ENCODE data around the gene RPL39. TPM values are rescaled to one million over a fixed set of nuclear protein-coding genes. Genes with fewer than 3 reads are reported as not detected.
"Not testable (repeated sequence)": the region's sequence is repeated elsewhere in the genome, so short reads cannot be mapped to it uniquely, and the experiment has no call there.

The RPL39 gene
- total RNA-seq: 1,000 to 10,000 TPM; 2,097 to 2,146 (median 2,130) TPM

DNA sequence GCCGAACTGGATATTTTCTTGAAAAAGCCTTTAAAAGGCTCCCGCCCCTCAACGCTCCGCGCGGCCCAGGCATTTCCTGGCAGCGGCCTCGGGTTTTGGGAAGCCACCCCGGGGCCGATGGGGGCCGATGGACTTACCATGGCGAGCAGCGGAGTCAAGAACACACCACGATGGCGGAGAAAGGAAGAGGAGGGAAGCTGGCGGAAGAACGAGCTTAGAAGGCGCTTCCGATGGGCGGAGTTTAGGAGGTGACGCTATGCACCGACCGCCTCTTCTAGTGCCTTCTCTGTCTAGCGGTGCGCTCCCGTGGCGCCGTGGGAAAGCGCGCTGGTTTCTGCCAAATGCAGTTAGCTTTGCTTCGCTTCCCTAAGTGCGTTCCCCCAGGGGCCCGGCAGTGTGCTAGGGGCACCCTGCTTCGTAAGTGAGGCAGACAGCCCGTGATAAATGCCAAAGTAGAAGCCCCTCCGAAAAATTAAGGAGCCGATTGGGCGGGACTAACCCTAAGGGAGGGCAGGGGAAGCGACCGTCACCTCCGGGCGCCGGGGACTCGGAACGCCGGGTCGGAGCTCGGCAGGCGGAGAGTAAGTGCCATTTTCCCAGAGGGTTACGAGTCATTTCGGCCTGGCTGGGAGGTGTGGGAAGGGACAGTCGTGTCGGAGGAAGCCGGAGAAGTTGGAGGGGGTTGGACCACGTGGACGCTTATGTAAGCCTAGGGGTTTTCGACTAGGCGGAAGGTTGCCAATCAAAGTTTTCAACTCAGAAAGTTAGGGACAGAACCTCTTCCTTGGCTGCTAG is at the start of gene RPL39:
Gene RPL39 (minus strand): TSS at position 194 of the 795 bp plus-strand sequence. CDS start 54 bp downstream, at position 140.
- Mint-ChIP-seq H3K36me3 (ENCODE audit: insufficient read depth) (peaks cover 18% of the 10 kb centered on the region), H3K27me3 (ENCODE audit: low read depth) (no peaks in the 10 kb centered on the region), H3K4me1 (ENCODE audit: low read depth) (peaks cover 11% of the 10 kb centered on the region), H3K4me3 (peak within 1 kb of the TSS; percentile 95), H3K9me3 (no peaks in the 10 kb centered on the region)
- peak; percentile 90 to 95 for ATAC-seq
- DNase-seq: peak; percentile 73

DNA sequence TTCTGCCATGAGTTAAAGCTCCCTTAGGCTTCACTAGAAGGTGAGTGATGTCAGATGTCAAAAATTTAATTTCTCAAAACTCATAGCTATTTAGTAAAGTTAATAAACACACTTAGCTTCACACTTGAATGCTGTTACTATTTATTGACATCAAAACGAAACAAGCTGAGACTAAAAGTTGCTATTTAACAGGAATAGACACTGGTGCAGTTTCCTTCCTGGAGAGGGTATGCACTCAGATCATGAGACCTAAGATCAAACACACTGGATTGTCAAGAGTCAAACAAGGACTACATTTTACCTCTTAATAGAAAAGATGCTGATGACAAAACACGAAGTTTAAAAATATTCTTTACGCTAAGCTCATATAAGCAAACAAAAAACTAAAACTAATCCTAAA is 42.5 kb upstream of the RPL39 start:
- no peak for DNase-seq
- H3K36me3 Mint-ChIP-seq (ENCODE audit: insufficient read depth): peaks cover 32% of the 10 kb centered on the region

DNA sequence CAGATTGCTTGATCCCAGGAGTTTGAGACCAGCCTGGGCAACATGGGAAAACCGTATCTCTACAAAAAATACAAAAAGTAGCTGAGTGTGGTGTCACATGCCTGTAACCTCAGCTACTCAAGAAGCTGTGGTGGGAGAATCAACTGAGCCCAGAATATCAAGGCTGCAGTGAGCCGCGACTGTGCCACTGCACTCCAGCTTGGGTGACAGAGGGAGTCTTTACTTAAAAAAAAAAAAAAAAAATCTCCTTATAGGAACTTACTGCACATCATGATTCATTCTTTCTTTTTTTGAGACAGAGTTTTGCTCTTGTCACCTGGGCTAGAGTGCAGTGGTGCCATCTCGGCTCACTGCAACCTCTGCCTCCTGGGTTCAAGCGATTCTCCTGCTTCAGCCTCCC is 37.0 kb upstream of the RPL39 start:
- Mint-ChIP-seq H3K36me3 (ENCODE audit: insufficient read depth) (peaks cover 19% of the 10 kb centered on the region), H3K4me1 (ENCODE audit: low read depth) (peaks cover 8% of the 10 kb centered on the region), H3K4me3 (no peak overlapping the region), H3K27me3 (ENCODE audit: low read depth) (no peaks in the 10 kb centered on the region), H3K9me3 (no peaks in the 10 kb centered on the region)
- ATAC-seq (no peak), DNase-seq (no peak)

More for the DNA sequence above, 42.5 kb upstream of the RPL39 start:
- no peak for ATAC-seq
- Mint-ChIP-seq H3K4me1 (ENCODE audit: low read depth) (no peaks in the 10 kb centered on the region), H3K9me3 (no peaks in the 10 kb centered on the region), H3K27me3 (ENCODE audit: low read depth) (no peaks in the 10 kb centered on the region), H3K4me3 (no peak overlapping the region)

DNA sequence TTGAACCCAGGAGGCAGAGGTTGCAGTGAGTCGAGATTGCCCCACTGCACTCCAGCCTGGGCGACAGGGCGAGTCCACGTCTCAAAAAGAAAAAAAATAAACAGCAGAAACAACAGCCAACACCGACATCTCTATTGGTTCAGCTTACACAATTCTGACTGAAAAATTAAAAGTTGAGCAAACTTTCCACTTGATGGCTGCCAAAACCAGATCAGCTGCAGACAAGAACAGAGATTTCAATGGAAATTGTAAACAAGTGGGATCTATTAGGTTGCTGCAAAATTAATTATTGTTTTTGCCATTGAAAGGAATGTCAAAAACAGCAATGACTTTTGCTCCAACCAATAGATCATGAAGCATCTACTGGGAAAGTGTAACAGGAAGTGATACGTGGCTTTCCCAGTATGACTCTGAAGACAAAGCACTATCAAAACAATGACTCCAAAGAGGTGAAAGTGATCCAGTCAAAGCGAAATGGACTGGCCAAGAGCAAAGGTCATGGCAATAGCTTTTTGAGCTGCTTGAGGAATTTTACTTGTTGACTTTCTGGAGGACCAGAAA is 35.0 kb upstream of the RPL39 start:
- H3K27me3 Mint-ChIP-seq (ENCODE audit: low read depth): no peaks in the 10 kb centered on the region
- peaks cover 17% of the 10 kb centered on the region for H3K36me3 Mint-ChIP-seq (ENCODE audit: insufficient read depth)
- H3K4me1 Mint-ChIP-seq (ENCODE audit: low read depth): peaks cover 16% of the 10 kb centered on the region
- no peak for DNase-seq
- ATAC-seq: peak in 1 of 2 donors; percentile 48
- no peak overlapping the region for H3K4me3 Mint-ChIP-seq
- no peaks in the 10 kb centered on the region for H3K9me3 Mint-ChIP-seq

DNA sequence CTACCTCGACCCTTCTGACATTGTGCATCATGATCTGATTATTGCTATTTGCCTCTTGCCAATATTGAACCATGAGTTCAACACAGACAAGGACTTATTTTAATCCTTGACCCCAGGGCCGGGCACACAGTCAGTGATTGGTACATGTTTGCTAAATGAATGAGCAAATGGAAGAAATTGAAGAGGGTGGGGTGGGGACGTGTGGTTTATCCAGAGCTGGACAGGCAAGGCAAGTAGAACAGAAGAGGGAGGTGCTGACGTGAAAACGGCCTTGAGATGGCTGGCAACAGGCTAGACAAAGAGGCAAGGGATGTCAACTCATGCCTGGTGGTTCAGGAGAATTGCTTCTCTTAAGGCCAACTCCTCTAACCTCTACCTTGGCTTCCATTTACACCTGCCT is 32.8 kb upstream of the RPL39 start:
- H3K9me3 Mint-ChIP-seq; H3K27me3 Mint-ChIP-seq (ENCODE audit: low read depth); H3K4me3 Mint-ChIP-seq; ATAC-seq; H3K36me3 Mint-ChIP-seq (ENCODE audit: insufficient read depth); DNase-seq: not testable (repeated sequence)
- H3K4me1 Mint-ChIP-seq (ENCODE audit: low read depth): peaks cover 21% of the 10 kb centered on the region

DNA sequence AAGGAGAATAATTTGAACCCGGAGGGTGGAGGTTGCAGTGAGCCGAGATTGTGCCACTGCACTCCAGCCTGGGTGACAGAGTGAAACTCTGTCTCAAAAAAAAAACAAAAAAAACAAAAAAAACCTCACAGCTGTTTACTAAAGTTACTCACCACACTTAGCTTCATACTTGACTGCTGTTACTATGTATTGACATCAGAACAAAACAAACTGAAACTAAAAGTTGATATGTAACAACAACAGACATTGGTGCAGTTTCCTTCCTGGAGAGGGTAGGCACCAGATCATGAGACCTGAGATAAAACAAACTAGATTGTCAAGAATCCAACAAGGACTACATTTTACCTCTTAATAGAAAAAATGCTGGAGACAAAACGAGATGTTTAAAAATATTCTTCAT is 30.3 kb upstream of the RPL39 start:
- not testable (repeated sequence) for H3K9me3 Mint-ChIP-seq; H3K27me3 Mint-ChIP-seq (ENCODE audit: low read depth); H3K36me3 Mint-ChIP-seq (ENCODE audit: insufficient read depth); H3K4me3 Mint-ChIP-seq; DNase-seq
- peak; percentile 60 to 80 for ATAC-seq
- peaks cover 21% of the 10 kb centered on the region for H3K4me1 Mint-ChIP-seq (ENCODE audit: low read depth)

DNA sequence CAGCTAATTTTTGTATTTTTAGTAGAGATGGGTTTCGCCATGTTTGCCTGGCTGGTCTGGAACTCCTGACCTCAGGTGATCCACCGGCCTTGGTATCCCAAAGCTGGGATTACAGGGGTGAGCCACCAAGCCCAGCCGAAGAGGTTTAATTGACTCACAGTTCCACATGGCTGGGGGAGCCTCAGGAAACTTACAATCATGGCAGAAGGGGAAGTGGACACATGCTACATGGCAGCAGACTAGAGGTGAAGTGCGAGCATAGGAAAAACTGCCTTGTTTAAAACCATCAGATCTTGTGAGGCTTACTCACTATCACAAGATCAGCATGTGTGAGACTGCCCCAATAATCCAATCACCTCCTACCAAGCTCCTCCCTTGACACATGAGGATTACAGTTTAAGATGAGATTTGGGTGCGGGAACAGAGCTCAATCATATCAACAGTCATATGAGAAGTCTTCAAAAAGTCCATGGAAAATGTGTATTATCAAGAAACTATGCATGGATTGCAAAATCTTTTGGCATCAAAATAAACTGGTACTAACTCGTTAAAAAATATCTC is 25.8 kb upstream of the RPL39 start:
- ATAC-seq (no peak), DNase-seq (no peak)
- H3K9me3 Mint-ChIP-seq: no peaks in the 10 kb centered on the region
- no peaks in the 10 kb centered on the region for H3K36me3 Mint-ChIP-seq (ENCODE audit: insufficient read depth)
- H3K4me1 Mint-ChIP-seq (ENCODE audit: low read depth): peaks cover 13% of the 10 kb centered on the region
- H3K4me3 Mint-ChIP-seq: no peak overlapping the region
- no peaks in the 10 kb centered on the region for H3K27me3 Mint-ChIP-seq (ENCODE audit: low read depth)

DNA sequence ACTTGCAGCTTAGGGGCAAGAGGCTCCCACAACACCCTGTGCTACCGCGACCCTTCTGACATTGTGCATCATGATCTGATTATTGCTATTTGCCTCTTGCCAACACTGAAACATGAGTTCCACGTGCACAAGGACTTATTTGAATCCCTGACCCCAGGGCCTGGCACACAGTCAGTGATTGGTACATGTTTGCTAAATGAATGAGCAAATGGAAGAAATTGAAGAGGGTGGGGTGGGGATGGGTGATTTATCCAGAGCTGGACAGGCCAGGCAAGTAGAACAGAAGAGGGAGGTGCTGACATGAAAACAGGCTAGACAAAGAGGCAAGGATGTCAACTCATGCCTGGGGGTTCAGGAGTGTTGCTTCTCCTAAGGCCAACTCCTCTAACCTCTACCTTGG is 24.9 kb upstream of the RPL39 start:
- ATAC-seq: no peak
- Mint-ChIP-seq H3K36me3 (ENCODE audit: insufficient read depth) (no peaks in the 10 kb centered on the region), H3K4me3 (no peak overlapping the region), H3K4me1 (ENCODE audit: low read depth) (peaks cover 7% of the 10 kb centered on the region), H3K9me3 (no peaks in the 10 kb centered on the region), H3K27me3 (ENCODE audit: low read depth) (no peaks in the 10 kb centered on the region)
- DNase-seq: no peak

DNA sequence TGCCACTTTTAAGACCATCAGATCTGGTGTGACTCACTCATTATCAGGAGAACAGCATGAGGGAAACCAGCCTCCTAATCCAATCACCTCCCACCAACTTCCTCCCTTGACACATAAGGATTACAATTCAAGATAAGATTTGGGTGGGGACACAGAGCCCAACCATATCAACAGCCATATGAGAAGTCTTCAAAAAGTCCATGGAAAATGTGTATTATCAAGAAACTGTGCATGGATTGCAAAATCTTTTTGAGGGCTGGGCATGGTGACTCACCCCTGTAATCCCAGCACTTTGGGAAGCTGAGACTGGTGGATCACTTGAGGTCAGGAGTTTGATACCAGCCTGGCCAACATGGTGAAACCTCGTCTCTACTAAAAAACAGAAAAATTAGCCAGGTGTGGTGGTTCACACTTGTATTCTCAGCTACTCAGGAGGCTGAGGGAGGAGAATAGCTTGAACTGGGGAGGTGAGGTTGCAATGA is 17.8 kb upstream of the RPL39 start:
- Mint-ChIP-seq H3K4me1 (ENCODE audit: low read depth) (no peaks in the 10 kb centered on the region), H3K27me3 (ENCODE audit: low read depth) (no peaks in the 10 kb centered on the region), H3K9me3 (no peaks in the 10 kb centered on the region), H3K4me3 (no peak overlapping the region), H3K36me3 (ENCODE audit: insufficient read depth) (peaks cover 5% of the 10 kb centered on the region)
- ATAC-seq (no peak), DNase-seq (no peak)

DNA sequence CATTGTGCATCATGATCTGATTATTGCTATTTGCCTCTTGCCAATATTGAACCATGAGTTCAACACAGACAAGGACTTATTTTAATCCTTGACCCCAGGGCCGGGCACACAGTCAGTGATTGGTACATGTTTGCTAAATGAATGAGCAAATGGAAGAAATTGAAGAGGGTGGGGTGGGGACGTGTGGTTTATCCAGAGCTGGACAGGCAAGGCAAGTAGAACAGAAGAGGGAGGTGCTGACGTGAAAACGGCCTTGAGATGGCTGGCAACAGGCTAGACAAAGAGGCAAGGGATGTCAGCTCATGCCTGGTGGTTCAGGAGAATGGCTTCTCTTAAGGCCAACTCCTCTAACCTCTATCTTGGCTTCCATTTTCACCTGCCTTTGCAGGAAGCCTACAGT is 17.0 kb upstream of the RPL39 start:
- not testable (repeated sequence) for H3K36me3 Mint-ChIP-seq (ENCODE audit: insufficient read depth); DNase-seq; ATAC-seq; H3K9me3 Mint-ChIP-seq; H3K4me3 Mint-ChIP-seq; H3K27me3 Mint-ChIP-seq (ENCODE audit: low read depth); H3K4me1 Mint-ChIP-seq (ENCODE audit: low read depth)

DNA sequence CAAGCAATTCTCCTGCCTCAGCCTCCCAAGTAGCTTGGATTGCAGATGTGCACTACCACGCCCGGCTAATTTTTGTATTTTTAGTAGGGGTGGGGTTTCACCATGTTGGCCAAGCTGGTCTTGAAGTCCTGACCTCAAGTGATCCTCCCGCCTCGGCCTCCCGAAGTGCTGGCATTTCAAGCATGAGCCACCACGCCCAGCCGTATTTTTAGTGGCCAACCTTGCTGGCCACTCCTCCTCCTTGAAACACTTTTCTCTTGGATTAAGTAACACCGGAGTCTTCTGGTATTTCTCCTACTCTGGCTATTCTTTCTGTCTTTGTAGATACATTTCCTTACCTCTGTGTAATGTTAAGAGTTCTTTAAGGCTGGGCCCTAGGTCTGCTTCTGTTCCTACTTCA is 11.1 kb upstream of the RPL39 start:
- no peak for ATAC-seq
- Mint-ChIP-seq H3K4me1 (ENCODE audit: low read depth) (no peaks in the 10 kb centered on the region), H3K9me3 (no peaks in the 10 kb centered on the region)

DNA sequence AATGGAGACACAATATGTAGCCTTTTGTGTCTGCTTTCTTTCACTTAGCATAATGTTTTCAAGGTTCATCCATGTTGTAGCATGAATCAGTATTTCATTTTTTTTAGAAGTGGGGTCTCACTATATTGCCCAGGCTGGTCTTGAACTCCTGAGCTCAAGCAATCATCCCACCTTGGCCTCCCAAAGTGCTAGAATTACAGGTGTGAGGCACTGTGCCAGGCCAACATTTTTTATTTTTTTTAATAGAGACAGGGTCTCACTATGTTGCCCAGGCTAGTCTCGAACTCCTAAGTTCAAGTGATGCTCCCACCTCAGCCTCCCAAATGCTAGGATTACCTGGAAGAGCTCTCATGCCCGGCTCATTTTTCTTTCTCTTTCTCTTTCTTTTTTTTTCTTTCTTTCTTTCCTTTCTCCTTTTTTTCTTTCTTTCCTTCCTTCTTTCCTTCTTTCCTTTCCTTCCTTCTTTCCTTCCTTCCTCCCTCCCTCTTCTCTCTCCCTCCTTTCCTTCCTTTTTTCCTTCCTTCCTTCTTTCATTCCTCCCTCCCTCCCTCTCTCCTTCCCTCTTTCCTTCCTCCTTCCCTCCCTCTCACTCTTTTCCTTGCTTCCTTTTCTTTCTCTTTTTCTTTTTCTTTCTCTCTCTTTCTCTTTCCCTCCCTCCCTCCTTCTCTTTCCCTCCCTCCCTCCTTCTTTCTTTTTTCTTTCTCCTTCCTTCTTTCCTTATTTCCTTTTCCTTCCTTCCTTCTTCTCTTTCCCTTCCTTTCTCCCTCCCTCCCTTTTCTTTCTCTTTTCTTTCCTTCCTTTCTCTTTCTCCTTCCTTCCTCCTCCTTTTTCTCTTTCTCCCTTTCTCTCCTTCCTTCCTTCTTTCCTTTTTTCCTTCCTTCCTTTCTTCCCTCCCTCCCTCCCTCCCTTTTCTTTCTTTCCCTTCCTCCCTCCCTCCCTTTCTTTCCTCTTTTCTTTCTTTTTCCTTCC is 10.1 kb upstream of the RPL39 start:
- H3K36me3 Mint-ChIP-seq (ENCODE audit: insufficient read depth): peaks cover 7% of the 10 kb centered on the region
- H3K27me3 Mint-ChIP-seq (ENCODE audit: low read depth): no peaks in the 10 kb centered on the region
- ATAC-seq (no peak), DNase-seq (no peak)
- no peaks in the 10 kb centered on the region for H3K9me3 Mint-ChIP-seq
- no peak overlapping the region for H3K4me3 Mint-ChIP-seq
- no peaks in the 10 kb centered on the region for H3K4me1 Mint-ChIP-seq (ENCODE audit: low read depth)

More for the DNA sequence above, 11.1 kb upstream of the RPL39 start:
- Mint-ChIP-seq H3K27me3 (ENCODE audit: low read depth) (no peaks in the 10 kb centered on the region), H3K4me3 (no peak overlapping the region), H3K36me3 (ENCODE audit: insufficient read depth) (peaks cover 10% of the 10 kb centered on the region)
- no peak for DNase-seq

DNA sequence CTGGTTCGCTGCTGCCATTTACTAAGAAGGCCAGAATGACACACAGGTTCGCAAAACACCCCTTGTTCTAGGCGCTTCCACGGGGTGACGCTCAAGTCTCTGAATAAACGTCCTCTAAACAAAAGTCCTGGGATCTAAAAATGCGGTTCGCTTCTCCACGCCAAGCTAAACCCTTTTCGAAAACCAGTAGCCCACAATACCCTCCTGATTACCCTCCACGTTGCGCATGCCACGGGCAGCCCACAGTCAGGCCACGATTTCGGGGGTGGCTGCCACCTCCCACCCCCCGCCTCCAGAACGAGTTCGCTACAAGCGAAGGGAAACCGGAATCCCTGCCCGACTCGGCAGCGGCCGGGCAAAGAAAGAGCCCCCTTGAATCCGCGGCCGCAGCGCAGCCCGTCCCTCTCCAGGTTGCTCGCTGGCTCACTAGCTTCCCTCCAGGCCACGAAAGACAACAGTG is 423 bp downstream of the RPL39 start:
- DNase-seq (peak; percentile 25), ATAC-seq (peak; percentile 16 to 29)
- Mint-ChIP-seq H3K36me3 (ENCODE audit: insufficient read depth) (peaks cover 18% of the 10 kb centered on the region), H3K4me1 (ENCODE audit: low read depth) (peaks cover 11% of the 10 kb centered on the region), H3K27me3 (ENCODE audit: low read depth) (no peaks in the 10 kb centered on the region), H3K9me3 (no peaks in the 10 kb centered on the region), H3K4me3 (peak overlapping the region; percentile 95)
